SK-N-SH treated with all-trans-retinoic acid at 6 μM for 48 hours (cell line): ENCODE results near the gene CAPN8.

ENCODE experiments used
- CSDC2 ChIP-seq: fragments of 250-450 bp; sonication (Bioruptor Pico); IDR thresholded peaks from 2 replicates; pipeline ENCODE4 v1.5.0; 2020; ENCODE audit warnings: mild to moderate bottlenecking, moderate library complexity
- GLIS3 ChIP-seq: fragments of 250-450 bp; sonication (Bioruptor Pico); IDR thresholded peaks from 2 replicates; pipeline ENCODE4 v1.5.0; 2020; ENCODE audit warnings: mild to moderate bottlenecking, moderate library complexity
- PPARA ChIP-seq: fragments of 250-450 bp; sonication (Bioruptor Pico); IDR thresholded peaks from 2 replicates; pipeline ENCODE4 v1.5.0; 2020; ENCODE audit warnings: mild to moderate bottlenecking, borderline replicate concordance
- TCF4 ChIP-seq: fragments of 250-450 bp; sonication (Bioruptor Pico); IDR thresholded peaks from 2 replicates; pipeline ENCODE4 v1.8.0; 2021; ENCODE audit warnings: mild to moderate bottlenecking, moderate library complexity, borderline replicate concordance
- ZFP3 ChIP-seq: fragments of 250-450 bp; sonication (Bioruptor Pico); IDR thresholded peaks from 2 replicates; pipeline ENCODE4 v1.5.0; 2020; ENCODE audit warnings: mild to moderate bottlenecking, moderate library complexity
- ZFP30 ChIP-seq: fragments of 450-650 bp; formaldehyde crosslinking; IDR thresholded peaks from 2 replicates; pipeline ENCODE4 v1.5.0; 2022; ENCODE audit warnings: mild to moderate bottlenecking, moderate library complexity
- ZNF565 ChIP-seq: fragments of 450-650 bp; formaldehyde crosslinking; conservative IDR thresholded peaks from 2 replicates; pipeline ENCODE4 v1.5.0; 2020; ENCODE audit warnings: low read depth, mild to moderate bottlenecking, moderate library complexity
- ZNF70 ChIP-seq: fragments of 450-650 bp; formaldehyde crosslinking; IDR thresholded peaks from 2 replicates; pipeline ENCODE4 v1.5.0; 2020; ENCODE audit warnings: mild to moderate bottlenecking, moderate library complexity
- ZNF8 ChIP-seq: fragments of 450-650 bp; formaldehyde crosslinking; IDR thresholded peaks from 2 replicates; pipeline ENCODE4 v1.5.0; 2020; ENCODE audit warnings: mild to moderate bottlenecking, moderate library complexity
- TF ChIP-seq, protein P1 (sequence below): fragments of 250-450 bp; sonication (Bioruptor Pico); IDR thresholded peaks from 2 replicates; pipeline ENCODE4 v1.5.1; 2020; ENCODE audit warnings: low read depth, mild to moderate bottlenecking, moderate library complexity
- TF ChIP-seq, protein P2 (sequence below): fragments of 250-450 bp; sonication (Bioruptor Pico); IDR thresholded peaks from 2 replicates; pipeline ENCODE4 v1.8.0; 2020; ENCODE audit warnings: mild to moderate bottlenecking, moderate library complexity, borderline replicate concordance
- TF ChIP-seq, protein P3 (sequence below): fragments of 250-450 bp; sonication (Bioruptor Pico); IDR thresholded peaks from 2 replicates; pipeline ENCODE4 v1.5.1; 2021; ENCODE audit warnings: mild to moderate bottlenecking, moderate library complexity

DNA sequence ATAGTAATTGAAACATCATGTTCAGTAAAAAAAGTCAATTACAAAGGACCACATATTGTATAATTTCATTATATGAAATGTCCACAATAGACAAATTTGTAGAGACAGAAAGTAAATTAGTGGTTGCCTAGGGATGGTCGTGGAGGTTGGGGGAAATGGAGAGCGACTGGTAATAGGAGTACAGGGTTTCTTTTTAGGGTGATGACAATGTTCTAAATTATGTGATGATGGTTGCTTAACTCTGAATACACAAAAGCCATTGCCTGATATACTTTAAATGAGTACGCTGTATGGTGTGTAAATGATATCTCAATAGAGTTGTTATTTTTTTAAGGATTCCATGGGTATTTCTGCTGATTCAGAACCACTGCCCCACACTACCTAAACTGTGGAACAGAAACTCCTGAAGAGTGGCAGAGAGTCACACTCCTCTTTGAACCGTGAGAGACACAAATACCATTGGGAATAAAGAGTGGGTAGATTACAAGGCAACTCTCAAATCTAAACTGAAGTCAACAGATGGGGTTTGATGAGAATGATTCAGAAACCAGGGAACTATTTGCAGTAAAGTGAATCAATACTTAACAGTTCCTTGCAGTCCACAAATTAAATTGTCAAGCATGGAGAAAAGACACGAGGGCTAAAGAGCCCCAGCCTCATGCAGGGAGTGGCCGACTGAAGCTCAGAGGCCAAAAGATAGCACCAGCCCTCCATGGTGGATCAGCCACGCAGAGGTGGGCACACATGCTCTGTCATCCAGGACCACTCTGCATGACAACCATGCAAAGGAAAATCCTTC lies 118.0 kb downstream of the CAPN8 start:
- TF ChIP-seq CSDC2 (CRISPR knock-in tag) = no peak
- TF ChIP-seq ZFP30 = no peak
- TF ChIP-seq, protein P1, sequence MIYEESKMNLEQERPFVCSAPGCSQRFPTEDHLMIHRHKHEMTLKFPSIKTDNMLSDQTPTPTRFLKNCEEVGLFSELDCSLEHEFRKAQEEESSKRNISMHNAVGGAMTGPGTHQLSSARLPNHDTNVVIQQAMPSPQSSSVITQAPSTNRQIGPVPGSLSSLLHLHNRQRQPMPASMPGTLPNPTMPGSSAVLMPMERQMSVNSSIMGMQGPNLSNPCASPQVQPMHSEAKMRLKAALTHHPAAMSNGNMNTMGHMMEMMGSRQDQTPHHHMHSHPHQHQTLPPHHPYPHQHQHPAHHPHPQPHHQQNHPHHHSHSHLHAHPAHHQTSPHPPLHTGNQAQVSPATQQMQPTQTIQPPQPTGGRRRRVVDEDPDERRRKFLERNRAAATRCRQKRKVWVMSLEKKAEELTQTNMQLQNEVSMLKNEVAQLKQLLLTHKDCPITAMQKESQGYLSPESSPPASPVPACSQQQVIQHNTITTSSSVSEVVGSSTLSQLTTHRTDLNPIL (CRISPR knock-in tag) = no peak
- TF ChIP-seq, protein P2, sequence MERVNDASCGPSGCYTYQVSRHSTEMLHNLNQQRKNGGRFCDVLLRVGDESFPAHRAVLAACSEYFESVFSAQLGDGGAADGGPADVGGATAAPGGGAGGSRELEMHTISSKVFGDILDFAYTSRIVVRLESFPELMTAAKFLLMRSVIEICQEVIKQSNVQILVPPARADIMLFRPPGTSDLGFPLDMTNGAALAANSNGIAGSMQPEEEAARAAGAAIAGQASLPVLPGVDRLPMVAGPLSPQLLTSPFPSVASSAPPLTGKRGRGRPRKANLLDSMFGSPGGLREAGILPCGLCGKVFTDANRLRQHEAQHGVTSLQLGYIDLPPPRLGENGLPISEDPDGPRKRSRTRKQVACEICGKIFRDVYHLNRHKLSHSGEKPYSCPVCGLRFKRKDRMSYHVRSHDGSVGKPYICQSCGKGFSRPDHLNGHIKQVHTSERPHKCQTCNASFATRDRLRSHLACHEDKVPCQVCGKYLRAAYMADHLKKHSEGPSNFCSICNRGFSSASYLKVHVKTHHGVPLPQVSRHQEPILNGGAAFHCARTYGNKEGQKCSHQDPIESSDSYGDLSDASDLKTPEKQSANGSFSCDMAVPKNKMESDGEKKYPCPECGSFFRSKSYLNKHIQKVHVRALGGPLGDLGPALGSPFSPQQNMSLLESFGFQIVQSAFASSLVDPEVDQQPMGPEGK (CRISPR knock-in tag) = no peak
- TF ChIP-seq, protein P3, sequence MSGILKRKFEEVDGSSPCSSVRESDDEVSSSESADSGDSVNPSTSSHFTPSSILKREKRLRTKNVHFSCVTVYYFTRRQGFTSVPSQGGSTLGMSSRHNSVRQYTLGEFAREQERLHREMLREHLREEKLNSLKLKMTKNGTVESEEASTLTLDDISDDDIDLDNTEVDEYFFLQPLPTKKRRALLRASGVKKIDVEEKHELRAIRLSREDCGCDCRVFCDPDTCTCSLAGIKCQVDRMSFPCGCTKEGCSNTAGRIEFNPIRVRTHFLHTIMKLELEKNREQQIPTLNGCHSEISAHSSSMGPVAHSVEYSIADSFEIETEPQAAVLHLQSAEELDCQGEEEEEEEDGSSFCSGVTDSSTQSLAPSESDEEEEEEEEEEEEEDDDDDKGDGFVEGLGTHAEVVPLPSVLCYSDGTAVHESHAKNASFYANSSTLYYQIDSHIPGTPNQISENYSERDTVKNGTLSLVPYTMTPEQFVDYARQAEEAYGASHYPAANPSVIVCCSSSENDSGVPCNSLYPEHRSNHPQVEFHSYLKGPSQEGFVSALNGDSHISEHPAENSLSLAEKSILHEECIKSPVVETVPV (CRISPR knock-in tag) = no peak
- no peak for TF ChIP-seq ZNF70
- TF ChIP-seq ZNF565 (CRISPR knock-in tag) = no peak
- TF ChIP-seq ZFP3 (CRISPR knock-in tag) = no peak
- TF ChIP-seq TCF4 (CRISPR knock-in tag) = no peak
- TF ChIP-seq PPARA = no peak
- TF ChIP-seq ZNF8 (CRISPR knock-in tag) = no peak
- TF ChIP-seq GLIS3 (CRISPR knock-in tag) = no peak
